Epithelial cell of proximal tubule (primary cell): ENCODE data around the gene DLEU7. TPM values are rescaled to one million over a fixed set of nuclear protein-coding genes. Genes with fewer than 3 reads are reported as not detected.

Experiments used
- DNase-seq: peaks from one replicate; pipeline ENCODE4 v3.0.0-alpha.2; 2011; ENCODE audit warnings: low read depth
- H3K4me3 ChIP-seq: 2 replicates; pipeline ENCODE4 v1.5.1; 2011; ENCODE audit warnings: low read depth, mild to moderate bottlenecking, low read length
- total RNA-seq: library from RNA; depleted of rRNA; stranded (reverse); fragments of >200 nt; gene quantifications from 2 replicates; pipeline ENCODE4 v1.2.3, GENCODE V29; 2015
- TF ChIP-seq, protein P1 (sequence below): conservative IDR thresholded peaks from 2 replicates; pipeline ENCODE4 v1.5.1; 2012; ENCODE audit warnings: low read depth, mild to moderate bottlenecking, low read length

The DLEU7 gene
- total RNA-seq, 1 donor from 2014 or later = not detected

GRCh38 chr13:50884265-50884664 is 40.8 kb upstream of the DLEU7 start:
- TF ChIP-seq, protein P1, sequence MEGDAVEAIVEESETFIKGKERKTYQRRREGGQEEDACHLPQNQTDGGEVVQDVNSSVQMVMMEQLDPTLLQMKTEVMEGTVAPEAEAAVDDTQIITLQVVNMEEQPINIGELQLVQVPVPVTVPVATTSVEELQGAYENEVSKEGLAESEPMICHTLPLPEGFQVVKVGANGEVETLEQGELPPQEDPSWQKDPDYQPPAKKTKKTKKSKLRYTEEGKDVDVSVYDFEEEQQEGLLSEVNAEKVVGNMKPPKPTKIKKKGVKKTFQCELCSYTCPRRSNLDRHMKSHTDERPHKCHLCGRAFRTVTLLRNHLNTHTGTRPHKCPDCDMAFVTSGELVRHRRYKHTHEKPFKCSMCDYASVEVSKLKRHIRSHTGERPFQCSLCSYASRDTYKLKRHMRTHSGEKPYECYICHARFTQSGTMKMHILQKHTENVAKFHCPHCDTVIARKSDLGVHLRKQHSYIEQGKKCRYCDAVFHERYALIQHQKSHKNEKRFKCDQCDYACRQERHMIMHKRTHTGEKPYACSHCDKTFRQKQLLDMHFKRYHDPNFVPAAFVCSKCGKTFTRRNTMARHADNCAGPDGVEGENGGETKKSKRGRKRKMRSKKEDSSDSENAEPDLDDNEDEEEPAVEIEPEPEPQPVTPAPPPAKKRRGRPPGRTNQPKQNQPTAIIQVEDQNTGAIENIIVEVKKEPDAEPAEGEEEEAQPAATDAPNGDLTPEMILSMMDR = no peak
- no peak overlapping the region for H3K4me3 ChIP-seq
- DNase-seq = no peak

- no peak overlapping the region for H3K4me3 ChIP-seq
- TF ChIP-seq, protein P1 = no peak
- DNase-seq = no peak
These were observed 40.2 kb upstream of the DLEU7 start for GRCh38 chr13:50883728-50884127.

DNA sequence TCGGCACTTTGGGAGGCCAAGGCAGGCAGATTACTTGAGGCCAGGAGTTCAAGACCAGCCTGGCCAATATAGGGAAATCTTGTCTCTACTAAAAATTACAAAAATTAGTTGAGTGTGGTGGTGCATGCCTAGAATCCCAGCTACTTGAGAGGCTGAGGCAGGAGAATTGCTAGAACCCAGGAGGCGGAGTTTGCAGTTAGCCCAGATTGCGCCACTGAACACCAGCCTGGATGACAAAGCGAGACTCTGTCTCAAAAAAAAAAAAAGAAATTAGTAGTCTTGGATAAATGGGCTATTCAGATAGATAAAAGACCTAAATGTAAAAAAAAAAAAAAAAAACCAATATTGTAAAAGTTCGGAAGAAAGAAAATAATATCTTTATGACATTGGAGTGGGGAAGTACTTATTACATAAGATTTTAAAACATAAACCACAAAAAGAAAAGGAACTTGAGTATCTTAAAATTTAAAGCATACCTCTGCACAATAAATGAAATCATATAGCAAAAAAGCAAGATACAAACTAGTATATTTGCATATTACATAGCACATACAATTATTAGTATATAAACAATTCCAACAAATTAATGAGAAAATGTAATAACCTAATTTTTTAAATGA is 39.4 kb upstream of the DLEU7 start:
- no peak for DNase-seq
- H3K4me3 ChIP-seq = no peak overlapping the region
- TF ChIP-seq, protein P1 = no peak

DNA sequence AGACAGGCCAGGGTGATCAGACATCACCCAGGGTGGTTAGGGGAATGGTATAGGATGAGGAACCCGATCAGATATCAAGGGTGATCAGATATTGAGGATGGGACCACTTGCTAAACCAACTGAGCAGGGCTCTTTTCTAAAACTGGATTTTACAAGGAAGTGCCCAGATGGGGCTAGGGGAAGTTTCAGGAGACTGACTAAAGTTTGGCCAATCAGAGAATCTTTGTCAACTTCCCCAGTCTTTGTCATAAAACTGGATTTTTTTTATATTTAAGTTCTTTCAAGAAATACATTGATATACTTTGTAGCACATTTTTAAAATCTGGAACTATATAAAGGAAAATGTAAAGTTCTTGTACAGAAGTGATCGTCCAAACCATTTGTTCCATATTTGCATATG is 30.5 kb upstream of the DLEU7 start:
- no peak for DNase-seq
- no peak overlapping the region for H3K4me3 ChIP-seq
- TF ChIP-seq, protein P1 = no peak

DNA sequence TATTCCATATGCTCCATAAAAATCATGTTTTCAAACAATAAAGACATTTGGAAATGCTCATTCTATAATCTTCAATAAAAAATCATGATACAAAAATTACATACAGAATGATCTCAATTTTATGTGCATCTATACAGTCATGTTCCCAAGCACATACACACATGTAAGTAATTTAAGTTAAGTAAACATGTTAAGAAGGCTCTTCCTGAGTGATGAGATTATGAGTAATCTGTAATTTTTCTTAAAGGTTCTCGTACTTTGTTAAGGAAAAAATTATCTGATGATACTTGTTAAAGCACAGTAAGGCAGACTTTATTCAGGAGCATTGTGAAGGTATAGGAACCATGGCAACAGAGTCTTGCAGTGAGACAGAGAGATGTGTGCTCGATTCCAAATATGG is 30.0 kb upstream of the DLEU7 start:
- TF ChIP-seq, protein P1 = no peak
- no peak overlapping the region for H3K4me3 ChIP-seq
- DNase-seq = no peak

DNA sequence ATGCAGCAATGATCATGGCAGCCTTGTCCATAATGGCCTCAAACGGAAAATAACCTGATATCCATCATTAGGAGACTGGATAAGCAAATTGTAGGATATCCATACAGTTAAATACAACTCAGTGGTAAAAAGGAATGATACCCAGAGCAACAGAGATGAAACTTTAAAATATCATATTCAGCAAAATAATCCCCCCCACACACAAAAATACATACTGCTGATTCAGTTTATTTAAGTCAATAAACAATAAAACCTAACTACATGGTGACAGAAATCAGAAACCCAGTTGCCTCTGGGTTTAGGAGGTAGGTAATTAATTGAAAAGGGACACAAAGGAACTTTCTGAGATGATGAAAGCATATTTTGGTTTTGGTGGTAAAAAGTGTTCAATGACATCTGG is 27.9 kb upstream of the DLEU7 start:
- H3K4me3 ChIP-seq = no peak overlapping the region
- TF ChIP-seq, protein P1 = no peak
- DNase-seq = no peak

- TF ChIP-seq, protein P1 = no peak
- DNase-seq = no peak
- H3K4me3 ChIP-seq = no peak overlapping the region
These were observed 24.1 kb upstream of the DLEU7 start for GRCh38 chr13:50867637-50867945.
